MV-4-11 (cell line): ENCODE results near the gene CCDC85C.

ENCODE experiments used
- DNase-seq: peaks from one replicate; lab custom pipeline; 2025; lab: John Stamatoyannopoulos, UW

The CCDC85C gene

DNA sequence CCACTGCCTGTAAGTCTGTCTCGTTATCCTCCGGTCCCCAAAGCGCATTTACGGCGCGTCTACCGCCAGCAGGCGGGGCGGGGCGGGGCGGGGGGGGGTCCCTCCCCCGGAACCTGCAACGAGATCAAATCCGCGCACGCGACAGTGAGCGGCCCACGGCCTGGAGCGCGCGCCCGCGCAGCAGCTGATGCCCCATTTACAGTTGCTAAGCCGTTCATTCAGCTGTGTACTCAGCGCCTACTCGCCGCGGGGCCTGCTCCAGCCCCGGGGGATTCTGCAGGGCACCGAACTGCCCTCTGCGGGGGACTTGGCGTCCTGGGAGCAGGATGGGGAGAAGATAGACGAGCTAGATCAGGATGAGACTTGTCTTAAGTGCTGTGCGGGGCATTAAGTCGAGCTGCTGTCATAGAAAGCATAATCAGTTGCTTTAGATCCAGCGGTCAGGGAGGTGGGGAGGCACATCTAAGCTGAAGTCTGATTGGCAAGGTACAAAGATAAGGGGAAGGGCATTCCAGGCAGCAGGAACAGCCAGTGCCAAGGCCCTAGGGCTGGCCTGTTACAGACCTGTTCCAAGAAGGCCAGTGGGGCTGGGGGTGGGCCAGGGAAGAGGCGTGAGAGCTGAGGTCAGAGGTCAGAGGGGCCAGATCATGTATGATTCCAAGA, 1.4 kb upstream of the CCDC85C start:
- peak; percentile 62 for DNase-seq

DNA sequence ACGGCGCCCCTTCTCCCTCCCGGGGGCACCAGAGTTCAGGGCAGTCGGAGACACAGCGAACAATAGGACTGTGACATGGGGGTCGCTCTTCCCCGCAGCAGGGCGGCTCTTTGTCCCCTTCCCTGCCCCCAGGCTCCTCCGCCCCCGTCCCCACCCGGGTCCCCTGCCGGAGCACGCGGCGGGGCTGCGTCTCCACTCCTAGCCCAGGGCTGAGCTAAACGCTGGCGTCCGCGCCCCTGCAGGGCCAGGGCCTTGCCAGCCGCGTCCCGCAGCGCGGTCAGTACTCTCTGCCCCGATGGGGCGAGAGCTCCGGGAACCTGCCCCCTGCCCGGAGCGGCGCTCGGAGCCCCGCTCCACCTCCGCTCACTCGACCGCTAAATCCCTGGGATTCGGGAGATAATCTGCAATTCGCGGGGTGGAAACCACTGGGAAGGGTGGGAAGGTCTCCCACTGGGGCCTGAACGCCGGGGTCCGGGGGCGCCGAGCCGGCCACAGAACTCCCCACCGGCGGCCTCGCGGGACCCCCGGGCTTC, 825 bp upstream of the CCDC85C start:
- DNase-seq = no peak

- peak; percentile 83 for DNase-seq
These were observed 315 bp upstream of the CCDC85C start for GRCh38 chr14:99604278-99604765.

- no peak for DNase-seq
These were observed 1.1 kb downstream of the CCDC85C start for GRCh38 chr14:99602788-99603415.

GRCh38 chr14:99602054-99602787, 1.8 kb downstream of the CCDC85C start:
- peak; percentile 20 for DNase-seq

DNA sequence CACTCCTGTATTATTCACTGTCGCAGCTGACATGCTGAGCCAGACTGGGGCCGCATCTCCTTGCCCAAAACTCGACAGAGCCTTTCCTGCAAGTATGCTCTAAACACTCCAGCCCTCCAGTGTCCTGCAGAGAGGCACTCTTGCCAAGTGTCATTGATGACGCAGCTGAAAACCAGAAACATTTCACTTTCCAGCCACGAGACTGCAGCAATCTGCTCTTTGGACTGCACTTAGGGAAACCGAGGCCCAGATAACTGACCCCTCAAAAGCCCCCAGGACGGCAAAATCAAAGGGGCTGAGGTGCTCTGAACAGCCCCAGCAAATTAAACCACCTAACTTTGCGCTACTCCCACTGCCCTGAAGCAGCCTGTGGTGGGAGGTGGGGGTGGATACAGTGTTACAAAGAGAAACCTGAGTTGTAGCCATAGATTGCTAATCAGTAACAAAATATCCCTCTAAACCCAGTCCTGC, 2.6 kb downstream of the CCDC85C start:
- DNase-seq = no peak

DNA sequence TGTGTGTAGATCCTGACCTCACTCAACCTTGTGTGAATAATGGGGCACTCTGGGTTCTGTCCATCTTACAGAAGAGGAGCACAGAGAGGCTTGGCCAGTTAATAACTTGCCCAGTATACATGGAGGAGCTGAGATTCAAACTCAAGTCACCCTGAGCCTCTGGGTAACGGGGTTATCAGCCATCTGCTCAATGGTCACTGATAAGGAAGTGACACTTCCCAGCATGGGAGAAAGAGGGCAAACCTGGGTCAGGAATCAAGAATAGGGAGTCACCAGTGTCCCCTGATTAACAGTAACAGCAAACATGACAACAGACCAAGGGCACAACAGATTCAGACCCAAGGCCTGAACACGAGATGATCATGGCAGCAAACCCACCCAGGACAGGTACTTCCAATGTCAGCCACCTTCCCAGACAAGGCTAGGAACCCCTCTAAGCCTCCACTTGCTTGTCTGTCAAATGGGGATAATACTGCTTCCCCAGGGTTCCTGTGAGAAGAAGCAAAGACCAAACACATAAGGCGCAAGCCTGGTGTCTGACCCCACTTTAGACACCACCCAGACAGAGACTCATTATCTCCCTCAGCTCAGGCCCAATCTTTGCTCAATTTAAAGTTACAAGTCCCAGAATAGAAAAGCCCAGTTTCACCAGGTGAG, 3.6 kb downstream of the CCDC85C start:
- DNase-seq = peak; percentile 16

DNA sequence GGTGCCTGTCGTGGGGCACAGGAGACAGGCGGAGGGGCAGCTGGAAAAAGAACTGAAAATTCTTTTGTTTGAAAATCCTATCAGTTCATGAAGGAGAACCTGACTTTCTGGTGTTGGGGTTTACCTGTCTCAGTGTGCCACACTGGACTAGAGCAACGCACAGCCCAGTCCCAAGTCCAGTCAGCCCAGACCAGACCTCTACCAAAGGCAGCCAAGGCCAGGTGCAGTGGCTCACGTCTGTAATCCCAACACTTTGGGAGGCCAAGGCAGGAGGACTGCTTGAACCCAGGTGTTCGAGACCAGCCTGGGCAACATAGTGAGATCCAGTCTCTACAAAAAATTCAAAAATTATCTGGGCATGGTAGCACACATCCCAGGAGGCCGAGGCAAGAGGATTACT, 4.6 kb downstream of the CCDC85C start:
- no peak for DNase-seq

- DNase-seq = no peak
These were observed 5.2 kb downstream of the CCDC85C start for GRCh38 chr14:99598774-99599173.

DNA sequence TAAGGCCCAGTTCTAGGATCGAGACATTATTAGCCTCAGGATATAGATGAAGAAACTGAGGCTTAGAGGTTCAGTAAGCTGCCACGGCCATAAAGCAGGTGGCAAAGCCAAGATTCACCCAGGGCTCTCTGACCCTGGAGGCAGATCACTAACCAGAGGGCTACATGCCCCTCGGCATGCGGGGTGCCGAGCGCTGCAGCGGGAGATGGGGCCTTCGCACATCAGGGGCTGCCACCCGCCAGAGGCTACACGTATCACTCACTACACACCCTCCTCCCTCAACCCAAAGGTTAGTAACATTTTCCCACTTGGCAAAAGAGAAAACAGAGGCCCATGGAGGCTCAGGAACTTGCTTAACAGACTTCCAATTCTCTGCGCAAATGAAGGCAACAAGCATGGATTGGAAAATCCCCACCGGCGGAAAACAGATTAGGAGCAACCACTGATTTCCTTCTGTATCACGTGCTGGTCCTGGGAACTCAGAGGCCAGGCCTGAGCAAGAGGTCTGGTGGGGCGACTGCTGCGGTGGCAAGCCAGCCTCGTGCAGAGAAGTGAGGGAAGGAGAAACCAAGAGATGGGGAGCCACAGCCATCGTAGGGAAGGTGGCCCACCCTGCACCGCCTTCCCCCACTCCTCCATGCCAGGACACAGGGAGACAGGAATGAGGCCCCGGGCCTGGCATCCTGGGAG, 6.0 kb downstream of the CCDC85C start:
- DNase-seq = no peak

- no peak for DNase-seq
These were observed 7.2 kb downstream of the CCDC85C start for GRCh38 chr14:99596772-99597171.

- DNase-seq = no peak
These were observed 7.9 kb downstream of the CCDC85C start for GRCh38 chr14:99596071-99596627.

DNA sequence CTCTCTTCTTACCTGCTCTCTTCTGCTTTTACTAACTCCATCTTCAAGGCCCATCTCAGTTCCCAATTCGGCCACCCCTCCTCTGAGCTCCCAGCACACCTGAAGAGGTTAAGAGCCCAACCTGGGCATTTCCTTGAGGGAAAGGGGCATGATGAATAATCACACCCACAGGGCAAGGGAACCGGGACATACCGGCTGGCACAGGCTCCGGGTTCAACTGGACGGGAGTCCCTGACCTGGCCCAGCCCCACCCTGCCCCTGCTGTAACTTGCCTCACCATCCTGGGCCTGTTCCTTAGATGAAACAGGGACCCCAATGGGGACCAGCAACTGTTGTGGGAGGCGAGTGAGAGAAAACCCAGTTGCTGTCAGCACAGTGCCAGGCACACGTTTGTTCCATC, 8.5 kb downstream of the CCDC85C start:
- no peak for DNase-seq

GRCh38 chr14:99595034-99595433, 9.0 kb downstream of the CCDC85C start:
- no peak for DNase-seq

- no peak for DNase-seq
These were observed 9.8 kb downstream of the CCDC85C start for GRCh38 chr14:99593971-99594841.

- no peak for DNase-seq
These were observed 10.9 kb downstream of the CCDC85C start for GRCh38 chr14:99592933-99593753.

DNA sequence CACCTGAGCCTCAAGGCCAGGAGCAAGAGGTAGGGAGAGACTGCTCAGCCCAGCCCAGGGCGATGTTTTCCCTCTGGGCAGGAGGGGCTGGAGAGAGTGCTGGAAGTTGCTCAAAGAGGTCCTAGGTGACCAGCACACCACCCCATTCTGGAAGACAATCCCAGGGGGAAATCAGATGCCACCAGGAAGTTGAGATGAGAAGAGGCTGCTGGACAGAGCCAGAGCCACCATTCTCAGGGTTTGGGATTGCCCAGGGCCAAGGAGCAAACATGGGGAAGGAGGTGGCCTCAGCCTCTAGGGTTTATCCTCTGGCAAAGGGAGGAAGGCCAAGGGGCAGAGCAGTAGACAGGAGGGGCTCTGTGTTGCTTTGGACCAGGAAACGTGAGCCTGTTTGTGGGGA, 11.6 kb downstream of the CCDC85C start:
- DNase-seq = no peak

GRCh38 chr14:99590746-99591555, 13.1 kb downstream of the CCDC85C start:
- DNase-seq = no peak
